GM12865 (cell line): Measurements from ENCODE around the gene METAP1.

Experiments
- DNase-seq: peaks from one replicate; pipeline ENCODE4 v3.0.0; 2010; ENCODE audit warnings: low read depth
- H3K4me3 ChIP-seq: 2 replicates; pipeline ENCODE4 v1.5.1; 2011; ENCODE audit warnings: mild to moderate bottlenecking, low read depth, low read length, control low read depth
- CTCF ChIP-seq: IDR thresholded peaks from 2 replicates; pipeline ENCODE4 v1.5.1; 2011; ENCODE audit warnings: low read length, control low read depth, low read depth, inconsistent platforms; ENCODE audit not compliant: insufficient read depth; ENCODE audit errors: missing control alignments

Gene METAP1

DNA sequence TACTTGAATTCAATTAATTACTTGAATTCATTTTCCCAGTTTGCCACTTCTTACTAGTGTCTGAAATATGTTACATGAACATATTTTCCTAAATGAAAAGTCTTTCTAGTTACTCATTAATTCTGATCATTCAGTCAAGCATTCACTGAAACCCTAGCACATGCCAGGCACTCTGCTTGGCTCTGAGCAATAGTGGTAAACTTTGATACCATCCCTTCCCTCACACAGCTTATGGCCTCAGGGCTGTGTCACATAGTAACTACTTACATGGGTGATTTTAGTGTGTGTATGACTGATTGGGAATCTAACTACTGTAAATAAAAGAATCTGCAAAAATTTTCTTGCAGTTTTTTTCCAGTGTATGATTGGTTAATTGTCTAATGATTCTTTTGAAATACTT lies 32.7 kb downstream of the METAP1 start:
- TF ChIP-seq CTCF, result no peak
- no peak for DNase-seq

GRCh38 chr4:99029018-99029735 lies 33.7 kb downstream of the METAP1 start:
- no peak for TF ChIP-seq CTCF

More for the DNA sequence above, 32.7 kb downstream of the METAP1 start:
- no peak overlapping the region for H3K4me3 ChIP-seq

GRCh38 chr4:99029852-99030251 lies 34.3 kb downstream of the METAP1 start:
- no peak for TF ChIP-seq CTCF
- DNase-seq, result no peak
- no peak overlapping the region for H3K4me3 ChIP-seq

More at GRCh38 chr4:99029018-99029735, 33.7 kb downstream of the METAP1 start:
- H3K4me3 ChIP-seq, result no peak overlapping the region
- DNase-seq, result no peak

- H3K4me3 ChIP-seq, result no peak overlapping the region
- DNase-seq, result no peak
- TF ChIP-seq CTCF, result no peak
These were observed 38.4 kb downstream of the METAP1 start for GRCh38 chr4:99033956-99034355.

DNA sequence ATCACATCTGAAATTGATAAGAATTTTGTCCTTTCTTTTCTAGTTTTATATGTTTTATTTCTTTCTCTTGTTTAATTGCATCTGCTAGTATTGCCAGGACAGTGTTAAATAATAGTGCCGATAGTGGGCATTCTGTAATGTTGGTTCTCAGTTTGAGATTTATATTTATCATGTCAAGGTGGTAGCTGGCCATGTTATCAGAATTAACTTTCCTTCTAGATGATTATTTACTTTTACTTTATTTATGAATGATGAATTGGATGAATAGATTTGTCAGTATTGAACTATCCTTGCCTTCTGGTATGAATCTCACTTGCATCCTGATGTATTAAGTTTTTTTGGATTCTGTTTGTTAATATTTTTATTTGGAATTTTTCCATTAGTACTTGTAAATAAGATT lies 42.7 kb downstream of the METAP1 start:
- TF ChIP-seq CTCF, result no peak

GRCh38 chr4:99043346-99043745 lies 47.8 kb downstream of the METAP1 start:
- no peak for TF ChIP-seq CTCF
- no peak overlapping the region for H3K4me3 ChIP-seq
- no peak for DNase-seq

More for the DNA sequence above, 42.7 kb downstream of the METAP1 start:
- H3K4me3 ChIP-seq, result no peak overlapping the region
- DNase-seq, result no peak

DNA sequence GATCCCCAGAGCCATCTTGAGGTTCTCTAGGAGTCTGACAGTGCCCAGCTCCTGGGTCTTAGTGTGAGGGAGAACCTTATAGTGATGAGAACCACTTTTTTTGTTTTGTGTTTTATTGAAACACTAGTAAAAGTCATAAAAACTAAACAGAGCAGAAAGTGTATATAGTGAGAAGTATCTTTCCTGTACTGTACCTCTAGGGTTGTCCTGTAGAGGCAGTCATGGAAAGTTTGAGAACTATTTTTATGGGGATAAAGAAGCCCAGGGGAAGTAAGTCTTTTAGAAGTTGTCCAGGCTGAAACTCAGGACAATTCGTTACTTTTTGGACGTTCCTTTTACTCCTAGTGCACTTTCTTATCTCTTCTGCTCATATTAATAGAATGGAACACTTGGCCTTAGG lies 52.2 kb downstream of the METAP1 start:
- DNase-seq, result no peak
- H3K4me3 ChIP-seq, result no peak overlapping the region
- TF ChIP-seq CTCF, result no peak
